Hematopoietic multipotent progenitor cell (in vitro differentiated cells): ENCODE measurements around the gene PGA3. TPM values are rescaled to one million over a fixed set of nuclear protein-coding genes. Genes with fewer than 3 reads are reported as not detected.
"Not testable (repeated sequence)": the region's sequence is repeated elsewhere in the genome, so short reads cannot be mapped to it uniquely, and the experiment has no call there.

Experiments used
- DNase-seq, 3 donors: peaks; one replicate each; pipeline ENCODE4 v3.0.0-alpha.2; 2011 to 2015; ENCODE audit warnings: low read depth in 2 of 3, low spot score in 2 of 3
- total RNA-seq: library from RNA; depleted of rRNA; stranded (reverse); fragments of >200 nt; gene quantifications from one replicate; pipeline ENCODE4 v1.2.3, GENCODE V29; 2012

PGA3 gene
- total RNA-seq, 1 donor = not detected

- not testable (repeated sequence) for DNase-seq
Observed at GRCh38 chr11:61204502-61205059, 1.3 kb downstream of the PGA3 start.

GRCh38 chr11:61207636-61208310 is 4.5 kb downstream of the PGA3 start:
- not testable (repeated sequence) for DNase-seq

GRCh38 chr11:61210629-61211028 is 7.3 kb downstream of the PGA3 start:
- DNase-seq = not testable (repeated sequence)

DNA sequence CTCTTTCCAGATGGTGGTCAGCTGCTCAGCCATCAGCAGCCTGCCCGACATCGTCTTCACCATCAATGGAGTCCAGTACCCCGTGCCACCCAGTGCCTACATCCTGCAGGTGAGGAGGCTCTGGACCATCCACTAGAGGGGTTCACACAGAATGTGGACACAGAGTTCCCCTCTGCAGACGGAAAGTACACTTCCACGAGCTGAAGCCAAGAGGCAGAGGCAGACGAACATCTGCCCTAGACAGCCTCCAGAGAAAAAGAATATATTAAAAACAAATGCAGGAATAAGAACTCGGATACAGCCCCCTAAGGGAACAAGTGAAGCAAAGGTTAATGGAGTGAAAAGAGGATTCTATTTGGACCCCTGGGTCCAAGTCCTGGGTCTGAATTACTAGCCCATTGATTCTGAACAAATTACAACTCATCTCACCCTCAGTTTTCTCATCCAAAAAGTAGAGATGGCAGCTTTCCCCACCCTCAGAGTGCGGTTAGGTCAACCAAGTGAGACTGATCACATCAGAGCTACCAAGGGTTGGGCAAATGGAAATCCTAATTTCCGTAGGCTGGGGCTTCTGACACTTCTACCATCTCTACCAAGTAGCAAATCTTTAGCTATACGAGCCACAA is 8.1 kb downstream of the PGA3 start:
- not testable (repeated sequence) for DNase-seq

GRCh38 chr11:61212202-61212601 is 8.9 kb downstream of the PGA3 start:
- not testable (repeated sequence) for DNase-seq

- not testable (repeated sequence) for DNase-seq
Observed at GRCh38 chr11:61213711-61214324, 10.5 kb downstream of the PGA3 start.

GRCh38 chr11:61218306-61218705 is 15.0 kb downstream of the PGA3 start:
- not testable (repeated sequence) for DNase-seq

DNA sequence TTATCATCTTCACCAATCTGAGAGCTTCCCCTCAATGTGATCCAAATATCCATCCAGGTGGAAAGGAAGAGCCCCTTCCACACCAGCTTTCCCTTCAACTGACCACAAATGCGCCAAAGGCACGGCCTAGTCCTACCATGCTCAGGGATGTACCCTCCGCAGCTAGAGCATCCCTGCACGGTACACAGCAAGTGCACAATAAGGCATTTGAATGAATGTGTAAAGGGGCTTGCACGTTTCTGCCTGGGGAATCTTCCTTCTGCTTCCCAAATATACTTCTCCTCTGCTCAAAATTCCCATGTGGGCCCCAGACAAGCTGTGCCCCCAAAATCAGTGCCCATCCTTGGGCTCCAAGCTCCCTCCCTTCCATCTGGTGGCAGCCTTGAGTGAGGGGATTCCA is 15.7 kb downstream of the PGA3 start:
- DNase-seq = not testable (repeated sequence)

GRCh38 chr11:61222047-61222446 is 18.7 kb downstream of the PGA3 start, which contains the start of gene PGA4:
Gene PGA4 (plus strand): TSS chr11:61222347. CDS start chr11:61222401, 54 bp downstream.
- not testable (repeated sequence) for DNase-seq

DNA sequence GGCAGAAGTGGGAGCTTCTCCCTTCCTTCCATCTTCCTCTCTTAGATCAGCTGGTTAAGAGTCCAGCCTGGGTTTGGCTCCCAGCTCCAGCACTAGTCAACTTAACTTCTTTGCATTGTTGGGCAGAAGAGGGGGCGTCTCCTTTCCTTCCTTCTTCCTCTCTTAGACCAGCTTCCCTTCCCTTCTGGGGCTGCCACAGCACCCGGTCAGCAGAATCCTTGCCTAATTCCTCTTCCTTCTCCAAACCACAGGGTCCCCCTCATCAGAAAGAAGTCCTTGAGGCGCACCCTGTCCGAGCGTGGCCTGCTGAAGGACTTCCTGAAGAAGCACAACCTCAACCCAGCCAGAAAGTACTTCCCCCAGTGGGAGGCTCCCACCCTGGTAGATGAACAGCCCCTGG is 19.4 kb downstream of the PGA3 start:
- not testable (repeated sequence) for DNase-seq

DNA sequence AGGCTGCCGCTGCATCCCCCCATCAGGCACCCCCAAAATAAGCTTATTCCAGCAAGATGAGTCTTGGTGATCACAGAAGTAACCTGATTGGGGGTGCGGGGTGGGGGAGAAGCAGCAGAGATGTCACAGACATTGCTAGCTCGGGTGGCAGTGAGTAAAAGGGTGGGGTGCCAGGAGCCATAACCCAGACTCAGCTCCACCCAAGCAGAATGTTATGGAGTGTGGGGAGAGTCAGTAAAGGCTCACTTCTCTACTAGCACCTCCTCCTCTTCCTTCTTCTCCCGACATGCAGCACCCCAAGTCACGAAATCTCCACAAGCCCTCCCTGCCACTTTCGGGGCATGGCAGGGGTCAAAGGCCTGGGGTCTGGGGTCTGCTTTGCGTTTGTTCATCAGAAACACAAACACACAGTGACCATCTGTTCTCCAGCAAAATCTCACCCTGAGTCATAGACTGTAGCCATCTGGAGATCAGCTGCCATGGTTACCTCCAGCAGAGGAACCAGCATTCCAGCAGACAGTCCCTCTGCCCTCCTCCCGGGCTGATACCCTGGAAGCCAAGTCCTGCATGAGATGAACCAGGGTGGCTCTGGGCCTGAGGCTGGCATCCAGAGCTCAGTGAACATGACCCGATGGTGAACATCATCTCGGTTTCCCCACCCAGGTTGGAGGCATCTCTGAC is 23.3 kb downstream of the PGA3 start:
- not testable (repeated sequence) for DNase-seq

- not testable (repeated sequence) for DNase-seq
Observed at GRCh38 chr11:61229458-61229857, 26.1 kb downstream of the PGA3 start.

GRCh38 chr11:61231033-61231432 is 27.7 kb downstream of the PGA3 start:
- DNase-seq = not testable (repeated sequence)

- DNase-seq = not testable (repeated sequence)
Observed at GRCh38 chr11:61231585-61231984, 28.3 kb downstream of the PGA3 start.

GRCh38 chr11:61232548-61233145 is 29.3 kb downstream of the PGA3 start:
- not testable (repeated sequence) for DNase-seq

DNA sequence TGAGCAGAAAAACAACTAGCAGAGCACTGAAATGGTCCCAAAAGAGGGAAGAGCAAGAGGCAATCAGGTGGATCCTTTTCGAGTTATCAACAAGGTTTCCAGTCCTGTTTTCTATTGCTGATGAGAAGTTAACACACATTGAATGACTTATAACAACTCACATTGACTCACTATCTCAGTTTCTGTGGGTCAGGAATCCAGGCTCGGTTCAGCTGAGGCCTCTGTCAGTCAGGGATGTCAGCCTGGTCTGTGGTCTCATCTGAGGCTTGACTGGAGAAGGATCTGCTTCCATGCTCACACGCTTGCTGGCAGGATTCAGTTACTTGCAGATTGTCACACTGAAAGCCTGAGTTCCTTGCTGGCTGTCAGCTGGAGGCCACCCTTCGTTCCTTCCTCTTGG is 33.8 kb downstream of the PGA3 start:
- DNase-seq = not testable (repeated sequence)

GRCh38 chr11:61240288-61240687 is 37.0 kb downstream of the PGA3 start:
- not testable (repeated sequence) for DNase-seq

DNA sequence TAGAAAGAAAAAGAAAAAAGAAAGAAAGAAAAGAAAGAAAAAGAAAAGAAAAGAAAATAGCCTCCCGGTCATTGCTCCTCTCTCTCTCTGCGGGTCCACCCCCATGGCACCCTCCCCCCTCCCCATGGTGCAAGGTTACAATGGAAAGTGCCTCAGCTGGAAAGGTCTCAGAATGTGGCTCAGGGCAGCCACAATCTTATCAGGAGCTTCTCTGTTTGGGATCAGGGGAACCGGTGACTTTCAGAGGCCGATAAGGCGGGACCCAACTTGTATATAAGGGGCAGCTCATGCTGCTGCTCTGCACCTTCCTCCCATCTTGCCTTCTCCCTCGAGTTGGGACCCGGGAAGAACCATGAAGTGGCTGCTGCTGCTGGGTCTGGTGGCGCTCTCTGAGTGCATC is 37.6 kb downstream of the PGA3 start, which contains the start of gene PGA5:
Gene PGA5, plus strand, starts transcription at position 301 of the 400 bp plus-strand sequence. Its CDS starts 52 bp downstream, at position 353.
- not testable (repeated sequence) for DNase-seq

DNA sequence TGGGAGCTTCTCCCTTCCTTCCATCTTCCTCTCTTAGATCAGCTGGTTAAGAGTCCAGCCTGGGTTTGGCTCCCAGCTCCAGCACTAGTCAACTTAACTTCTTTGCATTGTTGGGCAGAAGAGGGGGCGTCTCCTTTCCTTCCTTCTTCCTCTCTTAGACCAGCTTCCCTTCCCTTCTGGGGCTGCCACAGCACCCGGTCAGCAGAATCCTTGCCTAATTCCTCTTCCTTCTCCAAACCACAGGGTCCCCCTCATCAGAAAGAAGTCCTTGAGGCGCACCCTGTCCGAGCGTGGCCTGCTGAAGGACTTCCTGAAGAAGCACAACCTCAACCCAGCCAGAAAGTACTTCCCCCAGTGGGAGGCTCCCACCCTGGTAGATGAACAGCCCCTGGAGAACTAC is 38.2 kb downstream of the PGA3 start:
- DNase-seq = not testable (repeated sequence)

- DNase-seq = not testable (repeated sequence)
Observed at GRCh38 chr11:61245284-61245964, 42.1 kb downstream of the PGA3 start.
